Panc1 (cell line): ENCODE measurements around the gene NSG2.

ENCODE experiments used
- CTCF ChIP-seq: fragments of 450-650 bp; IDR thresholded peaks from 2 replicates; pipeline ENCODE4 v1.5.1; 2017; ENCODE audit warnings: mild to moderate bottlenecking
- SIN3A ChIP-seq: IDR thresholded peaks from 2 replicates; pipeline ENCODE4 v1.6.1; 2012; ENCODE audit warnings: low read depth, mild to moderate bottlenecking, low read length, moderate library complexity, borderline replicate concordance; ENCODE audit not compliant: insufficient read depth

GRCh38 chr5:174094857-174095606 is 49.5 kb downstream of the NSG2 start:
- TF ChIP-seq SIN3A (no peak), CTCF (no peak)
